HG02763 (cell line): ENCODE data around the gene CCSER2.
"Not testable (repeated sequence)": the region's sequence is repeated elsewhere in the genome, so short reads cannot be mapped to it uniquely, and the experiment has no call there.

Experiments
- ATAC-seq: cut with Tn5 transposase; IDR thresholded peaks from one replicate; pipeline ENCODE4 v1.9.1; 2021; ENCODE audit warnings: mild to moderate bottlenecking, moderate library complexity; ENCODE audit not compliant: unreplicated experiment

The CCSER2 gene

GRCh38 chr10:84391326-84391725, 62.9 kb downstream of the CCSER2 start:
- no peak for ATAC-seq

DNA sequence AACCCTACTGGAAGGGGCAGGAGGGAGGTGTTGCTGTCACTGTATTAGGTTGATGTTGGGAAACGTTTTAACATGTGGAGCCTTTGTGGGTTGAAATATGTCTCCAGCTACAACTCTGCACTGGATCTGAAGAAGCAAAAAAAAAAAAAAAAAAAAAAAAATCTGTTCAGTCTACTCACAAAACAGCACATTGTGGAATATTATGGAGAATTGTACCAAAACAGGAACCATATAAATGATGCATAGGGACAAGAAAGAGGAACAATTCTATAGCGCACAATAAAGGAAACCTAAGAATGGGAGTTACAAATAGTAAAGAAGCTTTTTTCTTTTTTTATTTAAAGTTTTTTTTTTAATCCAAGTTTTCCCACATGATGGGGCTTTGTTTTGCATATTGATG, 63.8 kb downstream of the CCSER2 start:
- no peak for ATAC-seq

DNA sequence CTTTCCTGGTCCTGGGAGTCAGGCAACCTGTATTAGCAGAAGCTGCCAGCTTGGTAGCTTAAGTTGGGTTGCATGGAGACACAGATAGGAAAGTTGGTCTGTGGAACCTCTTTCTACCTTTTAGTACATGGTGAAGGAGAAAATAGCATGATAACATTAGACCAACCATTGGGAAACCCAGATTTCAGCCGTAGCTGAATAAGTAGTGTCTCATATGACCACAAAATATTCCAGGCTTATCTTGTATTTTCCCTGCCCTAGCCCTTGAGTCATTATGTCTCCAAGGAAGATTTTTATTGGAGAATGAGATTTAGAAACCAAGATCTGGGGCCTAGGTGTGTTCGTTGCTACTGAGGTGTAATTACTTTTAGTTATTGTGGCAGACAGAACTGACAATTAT, 67.2 kb downstream of the CCSER2 start:
- ATAC-seq: no peak

DNA sequence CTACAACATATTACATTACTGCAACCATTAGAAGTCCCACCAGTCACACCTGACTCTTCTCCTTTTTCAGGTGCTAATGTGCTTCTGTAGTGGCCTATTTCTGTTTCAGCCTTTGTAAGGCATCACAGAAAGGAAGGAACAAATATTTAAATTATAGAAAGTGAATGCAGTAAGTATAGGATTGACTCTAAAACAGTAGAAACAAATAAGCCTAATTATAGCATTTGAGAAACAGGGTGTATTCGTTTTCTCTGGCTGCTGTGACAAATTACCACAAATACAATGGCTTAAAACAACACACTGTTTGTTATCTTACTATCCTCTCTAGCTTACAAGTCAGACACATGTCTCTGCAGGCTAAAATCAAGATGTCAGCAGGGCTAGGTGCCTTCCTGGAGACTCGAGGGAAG, 69.4 kb downstream of the CCSER2 start:
- ATAC-seq: peak; percentile 45

GRCh38 chr10:84398696-84399095, 70.3 kb downstream of the CCSER2 start:
- ATAC-seq: no peak

DNA sequence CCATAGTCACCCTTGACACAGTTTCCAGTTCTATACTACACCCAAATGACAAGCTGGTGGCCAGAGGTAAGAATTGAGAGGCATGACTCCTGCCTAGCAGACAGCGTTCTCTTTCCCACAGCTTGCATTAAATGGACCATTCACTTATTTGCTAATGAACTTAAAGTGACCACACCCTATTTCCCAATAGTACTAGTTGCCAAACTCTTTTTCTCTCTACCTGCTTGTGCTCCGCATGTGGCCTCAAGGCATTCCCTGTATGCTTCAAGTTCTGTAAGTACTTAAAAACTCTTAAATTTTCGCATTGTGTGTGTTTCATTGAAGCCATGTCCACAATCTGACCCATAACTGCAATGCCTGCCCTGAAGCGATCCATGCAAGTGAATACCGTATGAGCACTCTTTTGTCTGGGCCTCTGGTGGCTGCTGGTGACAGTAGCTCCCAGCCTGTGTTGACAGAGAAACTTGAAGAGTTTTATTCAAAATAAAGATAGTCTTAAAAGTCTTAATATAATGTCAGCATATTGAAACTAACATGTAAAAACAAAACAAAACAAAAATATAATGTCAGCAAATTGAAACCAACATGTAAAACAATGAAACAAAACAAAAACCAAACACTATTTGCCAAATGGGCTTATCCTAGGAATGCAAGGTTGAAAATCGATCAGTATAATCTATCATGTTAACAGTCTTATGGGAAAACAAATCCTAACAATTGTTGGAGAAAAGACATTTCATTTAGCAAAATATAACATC, 73.6 kb downstream of the CCSER2 start:
- no peak for ATAC-seq

GRCh38 chr10:84404783-84405182, 76.4 kb downstream of the CCSER2 start:
- ATAC-seq: no peak

GRCh38 chr10:84405662-84406061, 77.3 kb downstream of the CCSER2 start:
- no peak for ATAC-seq

DNA sequence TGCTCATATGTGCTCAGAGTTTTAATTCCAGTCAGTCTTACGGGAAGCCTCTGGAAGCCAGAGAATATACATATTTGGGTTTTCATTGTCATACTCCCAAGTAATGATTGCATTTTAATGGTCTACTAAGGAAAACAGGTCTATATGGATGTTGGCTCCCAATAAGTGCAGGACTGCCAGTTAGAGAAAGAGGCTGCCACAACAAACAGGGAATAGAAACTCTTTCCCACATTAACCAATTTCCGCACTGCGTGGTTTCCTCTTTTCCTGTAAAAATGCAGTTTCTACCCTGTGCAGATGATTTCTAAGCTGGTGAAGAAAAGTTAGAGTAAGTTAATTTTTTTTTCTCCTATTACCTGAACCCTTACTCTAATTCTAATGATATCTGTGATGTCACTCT, 78.2 kb downstream of the CCSER2 start:
- no peak for ATAC-seq

- no peak for ATAC-seq
Observed at GRCh38 chr10:84407388-84408049, 79.1 kb downstream of the CCSER2 start.

DNA sequence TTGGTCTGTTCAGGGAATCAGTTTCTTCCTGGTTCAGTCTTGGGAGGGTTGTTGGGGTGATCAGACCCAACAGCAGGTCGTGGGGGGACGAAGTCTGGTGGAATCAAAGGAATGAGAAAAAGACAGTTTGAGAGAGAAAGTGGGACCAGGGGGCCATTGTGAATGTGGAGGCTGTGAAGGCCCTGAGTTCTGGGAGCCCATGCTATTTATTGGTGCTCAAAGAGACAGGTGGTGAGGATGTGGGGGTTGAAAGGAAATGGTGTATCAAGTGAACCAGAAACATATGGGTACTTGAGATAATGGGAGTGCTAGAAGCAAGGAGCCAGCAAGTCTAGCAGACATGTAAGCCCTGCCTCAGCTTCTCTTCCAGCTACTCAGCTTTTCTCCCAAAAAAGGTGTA, 84.1 kb downstream of the CCSER2 start:
- no peak for ATAC-seq

DNA sequence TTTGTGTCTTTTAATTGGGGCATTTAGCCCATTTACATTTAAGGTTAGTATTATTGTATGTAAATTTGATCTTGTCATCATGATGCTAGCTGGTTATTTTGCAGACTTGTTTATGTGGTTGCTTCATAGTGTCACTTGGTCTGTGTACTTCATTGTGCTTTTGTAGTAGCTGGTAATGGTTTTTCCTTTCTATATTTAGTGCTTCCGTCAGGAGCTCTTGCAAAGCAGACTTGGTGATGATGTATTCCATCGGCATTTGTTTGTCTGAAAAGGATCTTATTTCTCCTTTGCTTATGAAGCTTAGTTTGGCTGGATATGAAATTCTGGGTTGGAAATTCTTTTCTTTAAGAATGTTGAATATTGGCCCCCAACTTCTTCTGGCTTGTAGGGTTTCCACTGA, 85.7 kb downstream of the CCSER2 start:
- not testable (repeated sequence) for ATAC-seq

DNA sequence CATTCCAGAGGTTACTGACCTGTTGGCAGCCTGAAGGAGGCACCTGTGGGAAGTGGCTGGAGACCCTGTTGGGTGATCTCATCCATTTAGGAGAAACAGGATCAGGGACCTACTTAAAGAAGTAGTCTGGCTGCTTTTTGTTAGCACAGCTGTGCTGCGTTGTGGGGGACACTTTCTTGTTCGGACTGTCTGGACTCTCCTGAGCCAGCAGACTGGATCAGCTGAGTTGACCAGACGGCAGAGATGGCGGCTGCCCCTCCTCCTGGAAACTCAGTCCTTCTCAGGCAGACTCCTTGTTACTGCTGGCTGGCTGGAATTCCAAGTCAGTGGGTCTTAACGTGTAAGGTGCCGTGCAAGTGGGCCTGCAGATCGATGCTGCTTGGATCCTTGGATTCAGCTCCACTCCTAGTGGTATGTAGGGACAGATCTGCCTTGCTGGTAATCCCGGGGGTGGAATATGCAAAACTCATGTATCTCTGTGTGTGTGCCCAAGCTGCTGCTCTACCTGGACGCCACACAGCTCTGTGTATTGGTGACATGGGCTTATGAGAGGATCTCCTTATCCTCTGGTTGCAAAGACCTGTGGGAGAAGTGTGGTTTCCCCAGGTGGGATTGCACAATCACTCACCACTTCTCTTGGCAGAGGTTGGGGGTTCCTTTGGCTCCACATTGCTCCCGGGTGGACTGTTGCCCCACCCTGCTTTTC, 87.3 kb downstream of the CCSER2 start:
- no peak for ATAC-seq

- no peak for ATAC-seq
Observed at GRCh38 chr10:84416245-84416555, 87.8 kb downstream of the CCSER2 start.

DNA sequence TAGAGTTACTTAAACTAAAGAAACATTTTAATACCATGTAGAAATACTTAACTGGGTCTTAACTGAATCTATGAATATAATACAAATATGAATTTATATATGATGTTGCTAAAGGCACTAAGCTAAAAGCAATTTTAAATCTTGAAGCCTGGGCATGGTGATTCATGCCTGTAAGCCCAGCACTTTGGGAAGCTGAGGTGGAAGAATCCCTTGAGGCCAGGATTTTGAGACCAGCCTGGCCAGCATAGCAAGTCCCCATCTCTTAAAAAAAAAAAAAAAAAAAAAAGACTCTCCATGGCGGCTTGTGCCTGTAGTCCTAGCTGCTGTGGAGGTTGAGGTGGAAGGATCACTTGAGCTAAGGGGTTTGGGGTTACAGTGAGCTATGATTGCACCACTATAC, 95.3 kb downstream of the CCSER2 start:
- ATAC-seq: no peak

DNA sequence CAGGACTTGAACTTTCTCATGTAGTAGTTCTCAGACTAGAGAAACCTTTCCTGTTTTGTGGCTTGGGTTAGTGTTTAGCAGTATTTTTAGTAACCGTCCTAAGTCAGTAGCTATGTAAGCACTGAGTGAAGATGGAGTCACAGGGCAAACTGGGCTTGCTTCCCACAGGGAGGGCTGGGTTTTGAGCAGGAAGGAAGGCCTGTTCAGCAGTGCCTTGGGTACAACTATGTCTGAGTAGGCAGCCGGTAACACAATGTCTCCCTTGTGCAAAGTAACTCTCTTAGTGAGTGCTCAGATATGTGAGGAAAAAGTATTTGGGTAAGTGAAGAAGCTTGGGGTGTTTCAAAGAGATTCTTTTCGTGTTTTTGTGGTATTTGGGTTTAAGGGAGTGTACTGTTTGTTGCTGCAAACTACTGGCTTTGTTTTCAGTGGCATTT, 96.4 kb downstream of the CCSER2 start:
- no peak for ATAC-seq

GRCh38 chr10:84427903-84428650, 99.7 kb downstream of the CCSER2 start:
- ATAC-seq: no peak

DNA sequence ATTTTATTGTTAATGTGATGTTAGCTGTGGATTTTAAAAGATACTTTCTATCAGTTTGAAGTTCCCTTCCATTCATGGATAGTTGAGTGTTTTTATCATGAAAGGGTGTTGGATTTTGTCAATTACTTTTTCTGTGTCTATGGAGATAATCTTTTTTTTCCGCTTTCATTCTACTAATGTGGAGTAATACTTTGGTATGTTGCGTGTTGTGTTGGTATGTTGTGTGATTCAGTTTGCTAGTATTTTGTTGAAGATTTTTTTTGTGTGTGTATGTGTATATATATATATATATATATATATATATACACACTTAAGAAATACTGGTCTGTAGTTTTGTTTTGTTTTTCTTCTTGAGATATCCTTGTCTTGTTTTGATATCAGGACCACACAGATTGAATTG, 100.3 kb downstream of the CCSER2 start:
- ATAC-seq: no peak

- peak; percentile 93 for ATAC-seq
Observed at GRCh38 chr10:84429926-84430520, 101.6 kb downstream of the CCSER2 start.

DNA sequence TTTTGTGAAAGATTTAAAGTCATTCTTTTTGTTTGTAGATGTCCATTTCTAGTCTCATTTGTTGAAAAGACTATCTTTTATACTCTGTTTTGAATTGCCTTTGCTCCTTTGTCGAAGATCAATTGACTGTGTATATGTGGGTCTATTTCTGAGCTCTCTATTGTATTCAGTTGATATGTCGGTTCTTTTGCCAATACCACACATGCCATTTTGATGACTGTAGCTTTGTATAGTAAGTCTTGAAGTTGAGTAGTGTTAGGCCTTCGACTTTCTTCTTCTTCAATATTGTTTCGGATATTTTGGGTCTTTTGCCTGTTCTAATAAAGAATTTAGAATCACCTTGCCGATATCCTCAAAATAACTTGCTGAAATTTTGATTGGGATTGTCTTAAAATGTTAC, 104.5 kb downstream of the CCSER2 start:
- no peak for ATAC-seq

DNA sequence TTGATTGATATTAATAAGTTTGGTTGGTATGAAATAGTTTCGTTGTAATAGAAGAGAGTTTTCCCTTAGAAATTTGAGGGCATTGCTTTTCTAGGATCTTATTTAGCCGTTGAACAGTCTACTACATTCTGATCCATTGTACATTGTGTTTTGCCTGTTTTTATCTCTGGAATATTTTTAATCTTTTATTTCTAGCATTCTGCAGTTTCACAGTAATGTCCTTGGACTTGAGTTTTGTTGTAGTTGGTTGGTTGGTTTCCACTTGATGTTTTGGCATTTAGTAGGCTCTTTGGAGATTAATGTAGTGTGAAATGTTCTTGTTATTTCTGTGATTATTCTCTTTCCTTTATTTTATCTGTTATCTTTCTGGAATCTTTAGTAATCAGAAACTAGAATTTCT, 112.4 kb downstream of the CCSER2 start:
- no peak for ATAC-seq
